Inflammatory macrophage (primary cell): ENCODE data around the gene HLA-DPA1.
"Not testable (repeated sequence)": the region's sequence is repeated elsewhere in the genome, so short reads cannot be mapped to it uniquely, and the experiment has no call there.

Experiments used
- DNase-seq, 2 donors: peaks; one replicate each; pipeline ENCODE4 v3.0.0-alpha.2; 2020 to 2022

HLA-DPA1 gene

DNA sequence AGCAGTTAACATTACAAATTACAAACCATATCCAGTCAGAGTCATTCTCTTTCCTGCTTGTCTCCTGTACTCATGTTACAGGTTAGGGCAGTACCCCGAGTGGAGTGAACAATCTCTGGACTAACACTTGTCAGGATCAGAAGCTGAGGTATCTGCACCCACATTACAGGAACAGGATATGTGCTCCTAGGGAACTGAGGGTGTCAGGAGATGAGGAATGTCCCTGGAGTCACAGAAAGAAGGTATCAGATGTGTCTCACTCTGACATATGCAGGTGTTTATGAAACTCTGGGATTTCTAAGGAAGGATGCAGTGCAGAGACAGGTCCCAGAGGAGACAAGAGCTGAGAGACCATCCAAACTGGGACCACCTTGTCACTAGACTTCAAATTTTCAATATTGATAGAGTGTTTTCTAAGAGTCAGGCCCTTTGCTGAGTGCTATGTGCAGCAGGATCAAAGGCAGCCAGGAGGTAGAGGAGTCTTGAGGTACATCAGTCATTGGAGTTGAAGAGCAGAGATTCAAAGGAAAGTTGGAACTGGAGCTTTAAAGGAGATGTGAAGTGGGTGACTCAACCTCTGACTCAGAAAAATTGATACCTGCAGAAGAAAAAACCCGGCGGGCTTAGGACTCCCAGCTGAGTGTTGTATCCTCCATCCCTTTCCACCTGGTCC, 14.9 kb upstream of the HLA-DPA1 start:
- no peak for DNase-seq

DNA sequence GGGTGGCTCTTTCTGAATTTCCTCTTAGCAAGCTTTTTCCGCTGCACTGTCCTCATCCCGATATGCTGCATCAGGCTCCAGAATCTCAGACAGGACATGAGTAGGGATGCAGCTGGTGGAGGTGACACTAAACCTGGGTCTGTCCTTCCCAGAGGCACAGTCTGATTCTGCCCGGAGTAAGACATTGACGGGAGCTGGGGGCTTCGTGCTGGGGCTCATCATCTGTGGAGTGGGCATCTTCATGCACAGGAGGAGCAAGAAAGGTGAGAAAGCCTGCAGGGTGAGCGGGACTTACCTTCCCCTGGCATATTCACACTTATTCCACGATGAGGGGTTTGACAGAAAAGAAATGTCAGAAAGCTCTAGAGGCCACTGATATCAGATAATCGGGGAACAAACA, 12.2 kb upstream of the HLA-DPA1 start:
- no peak for DNase-seq

DNA sequence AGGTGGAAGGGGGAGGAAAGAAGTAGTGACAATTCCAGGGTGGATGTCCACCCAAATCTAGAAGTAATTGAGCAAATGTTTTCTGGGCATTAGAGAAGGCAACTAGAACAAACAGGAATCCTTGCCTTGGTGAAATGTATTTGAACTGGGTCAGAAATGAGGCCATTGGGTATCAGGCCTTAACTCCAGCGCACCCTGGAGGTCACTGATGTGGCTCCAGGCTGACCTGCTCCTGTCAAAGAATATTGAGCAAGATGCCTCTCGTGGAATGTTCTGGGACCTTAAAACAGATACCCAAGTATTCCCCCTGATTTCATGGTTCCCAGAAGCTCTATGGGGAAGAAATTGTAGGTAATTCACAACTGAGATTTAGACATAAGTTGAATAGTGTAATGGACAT, 9.3 kb upstream of the HLA-DPA1 start:
- DNase-seq, result peak; percentile 81 to 82

DNA sequence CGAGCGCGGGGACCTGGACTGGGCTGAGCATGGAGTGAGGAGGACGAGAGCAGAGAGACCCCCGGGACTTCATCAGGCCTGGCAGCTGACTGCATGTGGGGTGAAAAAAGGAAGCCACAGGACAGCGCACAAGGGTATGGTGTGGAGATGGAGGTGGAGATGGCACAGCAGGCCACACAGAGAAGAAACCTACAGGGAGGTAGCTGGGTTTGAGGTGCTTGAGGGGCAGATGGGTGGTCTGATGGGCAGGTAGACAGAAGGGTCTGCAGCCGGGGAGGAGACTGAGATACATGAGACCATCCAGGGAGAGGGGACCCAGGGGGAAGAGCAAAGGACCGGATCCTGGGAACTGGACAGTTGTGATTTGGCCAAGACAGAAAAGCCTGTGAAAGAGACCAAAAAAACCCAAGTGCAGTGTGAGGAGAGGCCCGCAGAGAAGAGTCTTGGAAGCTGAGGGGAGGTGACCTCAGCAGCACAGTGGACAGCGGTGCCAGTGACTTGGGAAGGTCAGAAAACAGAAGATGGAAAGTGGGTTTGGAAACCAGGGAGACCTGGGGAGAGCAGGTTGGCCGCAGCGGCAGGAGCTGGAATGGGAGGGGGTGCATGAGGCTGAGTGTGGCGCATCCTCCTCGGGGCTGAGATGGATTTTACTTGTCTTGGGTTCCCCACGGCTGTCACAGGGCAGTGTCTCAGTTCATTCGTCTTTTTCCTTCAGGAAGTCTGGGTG, 7.8 kb upstream of the HLA-DPA1 start:
- no peak for DNase-seq

DNA sequence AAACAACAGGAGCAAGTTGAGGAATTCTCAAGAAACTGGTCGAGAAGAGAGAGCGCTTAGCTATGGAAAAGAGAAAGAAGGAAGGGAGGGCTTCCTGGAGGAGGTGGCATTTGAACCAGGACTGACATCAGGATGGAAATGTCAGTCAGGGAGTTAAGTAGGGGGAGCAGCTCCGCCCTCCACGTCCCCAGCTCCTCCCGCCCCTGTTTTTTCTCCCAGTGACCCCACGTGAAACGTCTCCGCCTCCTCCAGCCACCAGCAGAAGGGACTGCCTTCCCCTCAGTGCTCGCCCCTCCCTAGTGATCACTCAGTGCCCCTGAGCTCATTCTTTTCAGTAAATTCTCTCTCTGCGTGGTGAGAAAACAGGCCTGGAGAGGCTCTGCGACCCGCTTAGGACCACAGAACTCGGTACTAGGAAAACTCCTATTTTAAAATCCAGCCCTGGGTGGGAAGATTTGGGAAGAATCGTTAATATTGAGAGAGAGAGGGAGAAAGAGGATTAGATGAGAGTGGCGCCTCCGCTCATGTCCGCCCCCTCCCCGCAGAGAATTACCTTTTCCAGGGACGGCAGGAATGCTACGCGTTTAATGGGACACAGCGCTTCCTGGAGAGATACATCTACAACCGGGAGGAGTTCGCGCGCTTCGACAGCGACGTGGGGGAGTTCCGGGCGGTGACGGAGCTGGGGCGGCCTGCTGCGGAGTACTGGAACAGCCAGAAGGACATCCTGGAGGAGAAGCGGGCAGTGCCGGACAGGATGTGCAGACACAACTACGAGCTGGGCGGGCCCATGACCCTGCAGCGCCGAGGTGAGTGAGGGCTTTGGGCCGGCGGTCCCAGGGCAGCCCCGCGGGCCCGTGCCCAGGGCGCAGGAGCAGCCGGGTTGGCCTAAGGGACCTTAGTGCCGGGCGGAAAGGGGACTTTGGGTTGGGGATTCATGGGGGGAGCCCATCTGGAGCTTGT, 7.0 kb upstream of the HLA-DPA1 start:
- peak in 1 of 2 donors; percentile 63 for DNase-seq

DNA sequence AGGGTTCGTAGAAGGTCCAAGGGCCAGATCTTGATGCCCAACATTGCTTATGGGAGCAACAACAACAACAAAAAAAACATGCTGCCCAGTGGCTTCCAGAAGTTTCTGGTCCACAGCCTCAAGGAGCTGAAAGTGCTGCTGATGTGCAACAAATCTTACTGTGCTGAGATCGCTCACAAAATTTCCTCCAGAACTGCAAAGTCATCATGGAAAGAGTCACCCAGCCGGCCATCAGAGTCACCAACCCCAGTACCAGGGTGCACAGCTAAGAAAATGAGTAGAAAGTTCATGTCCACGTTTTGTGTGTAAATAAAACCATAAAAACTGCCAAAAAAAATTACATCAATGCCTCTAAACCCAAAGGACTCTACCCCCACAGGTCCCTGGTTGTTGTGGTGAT, 6.1 kb upstream of the HLA-DPA1 start:
- no peak for DNase-seq

DNA sequence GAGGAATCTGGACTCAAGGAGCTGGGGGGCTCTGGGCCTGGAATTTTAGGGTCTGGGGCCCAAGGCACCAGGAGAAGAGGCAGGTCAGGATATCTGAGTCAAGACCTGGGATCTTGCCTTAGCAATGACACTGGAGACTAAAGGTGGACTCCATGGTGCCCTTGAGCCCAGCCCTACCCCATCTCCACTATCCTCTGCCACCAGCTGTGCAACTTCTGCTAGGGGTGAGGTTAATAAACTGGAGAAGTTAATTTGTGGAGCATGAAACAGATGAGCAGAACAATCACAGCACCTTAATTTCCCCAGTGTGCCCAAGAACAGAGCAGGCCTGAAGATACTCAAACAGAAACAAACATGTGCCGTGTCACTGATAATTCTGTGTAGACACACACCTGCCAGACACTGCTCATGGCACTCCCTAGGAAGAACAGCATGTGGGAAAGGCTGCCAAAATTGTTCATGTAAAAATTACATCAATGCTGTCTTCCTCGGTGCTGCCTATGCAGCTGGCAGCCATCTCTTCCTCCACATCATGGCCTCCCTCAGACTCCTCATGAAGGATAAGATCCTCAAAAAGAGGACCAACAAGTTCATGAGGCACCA, 5.6 kb upstream of the HLA-DPA1 start:
- DNase-seq, result no peak

DNA sequence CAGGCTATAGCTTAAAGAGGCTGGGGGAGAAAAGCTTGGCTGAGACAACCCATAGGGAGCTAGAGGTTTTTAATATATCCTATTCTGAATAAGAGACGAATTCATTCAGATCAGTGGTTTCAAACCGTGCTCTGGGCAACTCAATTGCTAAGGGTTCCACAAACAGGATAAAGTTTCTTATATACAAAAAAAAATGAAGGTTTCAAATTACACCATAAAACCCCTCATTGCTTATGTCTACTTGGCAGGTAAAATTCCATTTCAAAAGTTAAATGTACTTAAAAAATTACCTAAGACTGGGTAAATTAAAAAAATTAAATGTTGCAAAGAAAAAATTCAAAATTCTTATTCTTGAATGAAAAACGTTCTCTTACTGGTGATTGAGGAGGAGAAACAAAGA, 5.0 kb upstream of the HLA-DPA1 start:
- DNase-seq, result no peak

DNA sequence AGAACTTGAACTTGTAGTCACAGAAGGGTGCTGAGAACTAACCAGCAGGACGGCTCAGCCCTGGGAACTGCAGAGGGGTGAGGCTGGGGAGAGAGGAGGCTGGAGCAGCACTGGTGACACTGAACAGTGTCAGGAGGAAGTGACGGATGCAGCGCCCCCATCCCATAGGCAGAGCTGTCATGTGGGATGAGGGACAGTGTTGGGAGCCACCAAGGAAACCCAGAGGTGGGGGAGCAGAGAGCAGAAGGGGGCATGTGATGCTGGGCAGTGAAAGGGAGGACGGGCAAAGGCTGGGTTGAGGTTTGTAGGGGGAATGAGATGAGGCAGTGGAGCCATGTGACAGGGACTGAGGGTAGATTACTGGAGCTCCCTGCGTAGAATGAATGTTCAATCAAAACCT, 4.5 kb upstream of the HLA-DPA1 start:
- DNase-seq, result no peak

DNA sequence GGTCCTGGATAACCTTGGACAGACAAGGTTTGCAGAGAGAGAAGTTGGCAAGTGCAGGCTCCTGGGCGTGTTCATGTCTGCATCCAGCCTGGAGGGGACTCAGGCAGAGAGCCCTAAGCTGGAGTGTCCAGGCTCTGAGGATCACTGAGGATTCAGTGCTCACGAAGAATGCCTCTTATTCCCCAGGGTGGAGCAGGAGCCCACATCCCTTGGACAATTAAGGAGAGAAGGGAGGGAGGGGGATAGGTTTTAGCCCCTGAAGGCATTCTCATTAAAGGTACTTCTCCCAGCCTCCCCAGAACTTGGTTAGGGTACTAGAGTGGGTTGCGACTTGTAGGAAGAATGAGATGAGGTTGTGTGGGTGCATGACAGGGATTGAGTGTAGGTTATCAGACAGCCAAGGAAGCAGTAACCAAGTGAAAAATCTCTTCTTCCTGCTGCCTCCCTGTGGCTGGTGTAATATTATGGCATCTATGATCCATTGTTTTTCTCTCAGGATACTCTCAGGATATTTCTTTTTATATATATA, 3.0 kb upstream of the HLA-DPA1 start:
- DNase-seq, result peak in 1 of 2 donors; percentile 30

DNA sequence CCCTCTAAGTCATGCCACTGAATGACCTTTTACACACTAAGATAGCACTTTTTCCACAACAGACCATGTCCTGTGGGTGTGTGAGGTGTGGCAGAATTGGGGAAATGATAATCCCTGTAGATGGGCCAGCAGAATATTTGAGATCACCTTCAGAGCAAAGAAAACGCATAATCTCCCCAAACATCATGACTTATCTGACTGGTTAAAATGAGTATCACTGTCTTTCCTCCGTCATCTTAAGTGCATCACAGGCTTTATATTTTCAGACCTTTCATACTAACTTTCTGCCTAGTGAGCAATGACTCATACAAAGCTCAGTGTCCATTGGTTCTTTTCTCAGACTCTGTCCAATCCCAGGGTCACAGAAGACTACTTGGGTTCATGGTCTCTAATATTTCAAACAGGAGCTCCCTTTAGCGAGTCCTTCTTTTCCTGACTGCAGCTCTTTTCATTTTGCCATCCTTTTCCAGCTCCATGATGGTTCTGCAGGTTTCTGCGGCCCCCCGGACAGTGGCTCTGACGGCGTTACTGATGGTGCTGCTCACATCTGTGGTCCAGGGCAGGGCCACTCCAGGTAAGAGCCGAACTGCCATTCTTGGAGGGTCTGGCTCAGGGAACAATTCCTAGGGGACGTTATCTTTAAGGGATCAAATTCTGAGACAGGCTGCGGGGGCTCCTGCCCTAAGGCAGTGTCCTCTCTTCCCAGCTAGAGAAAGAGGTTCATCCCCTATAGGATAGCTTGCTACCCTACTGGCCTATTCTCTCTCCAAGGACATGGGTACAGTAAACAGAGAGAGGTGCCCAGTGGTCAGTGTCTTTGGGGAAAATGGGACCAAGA, 2.3 kb upstream of the HLA-DPA1 start, which contains the start of gene HLA-DPB1:
HLA-DPB1 (plus strand) TSS at position 423 of the 838 bp plus-strand sequence; CDS start at position 475, 52 bp downstream.
- peak; percentile 84 to 95 for DNase-seq

DNA sequence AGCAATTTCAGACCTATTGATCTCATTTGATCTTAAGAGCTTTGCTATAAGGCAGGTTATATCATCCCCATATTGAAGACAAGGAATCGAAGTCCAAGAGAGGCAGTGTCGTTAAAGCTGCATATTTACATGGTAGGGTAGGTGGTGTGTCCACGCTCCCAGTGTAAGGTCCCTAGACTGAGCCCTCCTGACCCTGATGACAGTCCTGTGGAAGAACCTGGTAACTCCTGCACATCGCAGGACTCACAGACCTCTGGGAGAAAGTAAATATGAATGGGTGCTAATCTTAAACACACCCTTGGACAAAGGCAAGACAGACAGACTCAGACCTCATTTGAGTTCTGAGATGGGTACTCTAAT, 1.7 kb upstream of the HLA-DPA1 start:
- DNase-seq, result no peak

DNA sequence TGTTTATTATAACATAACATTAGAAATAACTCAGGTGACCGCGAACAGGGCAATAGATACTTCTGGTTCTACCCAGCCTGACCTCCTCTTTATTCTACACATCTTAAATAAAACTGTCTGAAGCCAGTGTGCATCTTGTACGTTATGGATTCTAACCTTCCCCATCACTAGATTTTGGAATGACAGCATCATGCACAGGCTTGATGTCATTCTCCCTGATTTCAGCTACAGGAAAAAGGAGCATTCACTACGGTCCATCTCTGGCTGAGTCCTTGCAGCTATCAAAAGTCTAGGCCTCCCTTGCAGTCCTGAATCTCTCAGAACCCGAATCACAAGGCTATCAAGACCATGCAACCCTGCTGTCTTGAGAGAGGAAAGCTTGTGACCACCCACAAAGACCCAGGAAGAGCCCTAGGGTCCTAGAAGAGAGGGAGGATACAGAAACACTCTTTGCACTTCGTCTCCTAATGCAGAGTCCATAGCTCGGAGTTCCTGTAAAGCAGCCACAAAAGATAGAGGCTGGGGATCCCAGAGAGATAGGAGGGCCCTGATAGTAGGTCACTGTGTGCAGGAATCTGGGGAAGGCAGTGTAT, 845 bp downstream of the HLA-DPA1 start:
- peak in 1 of 2 donors; percentile 24 for DNase-seq

DNA sequence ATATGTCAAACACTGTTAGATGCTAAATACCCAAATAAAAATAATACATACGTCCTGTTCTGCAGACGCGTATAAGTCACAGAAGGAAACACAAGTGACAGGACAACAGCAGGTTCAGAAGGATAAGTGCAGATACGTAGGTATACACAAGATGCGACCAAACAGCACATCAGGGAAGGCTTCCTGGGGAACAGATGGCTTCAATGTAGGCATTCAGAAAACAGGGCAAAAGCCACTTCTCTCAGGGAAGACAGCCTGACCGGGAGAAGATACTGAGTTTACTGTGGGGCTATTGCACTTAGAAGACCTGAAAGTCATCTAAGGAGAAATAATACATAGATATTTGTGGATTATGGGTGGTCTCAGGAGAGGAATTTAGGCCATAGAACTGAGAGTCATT, 1.9 kb downstream of the HLA-DPA1 start:
- no peak for DNase-seq

DNA sequence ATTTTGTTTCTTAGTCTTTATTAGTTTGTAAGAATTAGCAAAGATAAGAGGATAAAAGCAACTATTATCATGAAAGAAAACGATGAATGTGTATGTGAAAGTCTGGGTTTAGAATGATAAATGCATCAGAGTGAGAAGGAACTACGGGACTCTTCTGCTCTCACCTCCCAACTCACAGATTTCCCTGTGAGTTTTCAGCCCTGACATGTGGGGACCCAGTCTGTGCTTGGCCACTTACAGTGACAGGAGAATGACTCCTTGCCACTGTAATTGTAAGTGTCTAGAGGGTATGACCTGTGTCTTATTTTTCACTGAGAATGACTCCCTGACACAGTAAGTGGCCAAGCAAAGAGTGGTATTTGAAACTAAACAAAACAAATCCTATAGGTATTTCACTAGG, 2.5 kb downstream of the HLA-DPA1 start:
- no peak for DNase-seq

DNA sequence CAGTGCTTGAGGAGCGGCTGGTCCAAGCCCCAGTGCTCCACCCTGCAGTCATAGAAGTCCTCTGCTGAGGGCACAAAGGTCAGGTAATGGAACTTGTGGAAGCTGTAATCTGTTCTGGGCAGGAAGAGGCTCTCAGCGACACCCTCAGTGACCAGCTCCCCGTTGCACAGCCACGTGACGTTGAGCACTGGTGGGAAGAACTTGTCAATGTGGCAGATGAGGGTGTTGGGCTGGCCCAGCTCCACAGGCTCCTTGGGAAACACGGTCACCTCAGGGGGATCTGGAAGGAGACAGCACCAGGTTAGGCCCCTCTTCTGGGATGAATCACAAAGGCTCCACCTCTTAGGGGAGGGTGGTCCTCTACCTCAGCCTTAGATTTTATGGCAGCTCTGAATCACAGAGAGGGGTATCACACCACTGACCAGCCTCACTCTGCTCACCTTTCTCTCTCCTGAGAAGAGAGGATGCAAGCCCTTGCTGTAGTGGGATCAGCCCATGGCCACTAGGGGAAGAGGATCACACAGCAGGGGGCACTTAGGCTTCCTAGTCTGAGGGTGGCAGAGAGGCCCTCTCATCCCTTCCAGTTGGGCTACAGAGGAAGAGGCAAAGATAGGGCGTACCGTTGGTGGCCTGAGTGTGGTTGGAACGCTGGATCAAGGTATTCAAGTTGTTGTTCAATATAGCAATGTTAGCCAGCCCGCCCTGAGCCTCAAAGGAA, 4.3 kb downstream of the HLA-DPA1 start:
- no peak for DNase-seq

DNA sequence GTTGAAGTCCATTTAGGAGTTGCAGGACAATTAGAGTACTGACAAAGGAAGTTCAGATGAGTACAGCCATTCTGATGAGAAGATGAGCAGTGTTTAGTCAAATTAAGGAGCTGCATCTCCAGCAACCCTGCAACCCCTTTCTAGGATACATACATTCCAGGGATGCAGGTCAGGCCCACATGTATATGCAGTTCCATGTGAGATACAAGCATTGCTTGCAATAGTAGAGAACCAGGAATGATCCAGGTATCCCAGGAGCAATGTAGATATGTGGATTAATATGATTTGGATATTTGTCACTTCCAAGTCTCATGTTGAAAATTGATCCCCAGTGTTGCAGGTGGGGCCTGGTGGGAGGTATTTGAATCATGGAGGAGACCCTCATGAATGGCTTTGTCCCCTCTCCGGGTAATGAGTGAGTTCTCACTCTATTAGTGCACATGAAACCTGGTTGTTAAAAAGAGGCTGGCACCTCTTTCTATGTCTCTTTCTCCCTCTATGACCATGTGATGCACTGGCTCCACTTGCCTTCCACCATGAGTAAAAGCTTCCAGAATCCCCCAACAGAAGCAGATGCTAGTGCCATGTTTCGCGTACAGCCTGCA, 6.4 kb downstream of the HLA-DPA1 start:
- no peak for DNase-seq

DNA sequence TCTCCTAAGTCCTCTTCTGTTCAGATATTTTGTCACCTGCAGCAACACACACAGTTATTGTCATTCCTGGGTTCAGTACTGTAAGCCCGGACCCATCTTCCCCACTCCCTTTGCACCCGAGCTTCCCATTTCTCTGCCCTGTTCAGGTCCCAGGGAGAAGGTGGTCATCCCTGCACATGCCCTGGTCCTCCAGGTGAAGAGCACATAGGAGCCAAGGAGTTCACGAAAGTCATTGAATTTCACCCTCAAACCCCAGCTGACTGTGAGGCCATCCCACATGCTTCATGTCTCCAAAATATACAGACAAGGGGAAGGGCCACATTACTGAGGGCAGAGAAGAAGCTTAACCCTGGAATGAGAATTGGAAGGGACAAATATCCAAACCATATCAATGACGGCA, 8.1 kb downstream of the HLA-DPA1 start:
- no peak for DNase-seq

DNA sequence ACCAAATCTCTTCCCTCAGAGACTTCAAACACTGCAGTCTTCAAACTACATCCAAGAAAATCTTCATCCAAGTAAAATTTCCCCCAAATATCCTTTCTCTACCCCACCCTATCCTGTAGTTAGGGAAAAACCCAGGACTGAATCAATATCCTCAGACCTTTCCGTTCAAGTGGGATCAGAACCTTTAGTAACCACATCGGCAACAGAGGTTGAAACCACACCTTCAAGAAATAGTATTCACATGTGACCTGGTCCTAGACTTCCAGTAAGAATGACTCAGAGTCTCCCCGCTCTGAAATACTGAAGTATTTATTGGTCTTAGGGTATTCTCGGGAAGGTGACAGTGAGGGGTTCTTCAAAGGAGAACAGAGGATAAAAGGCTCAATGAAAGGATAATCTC, 8.7 kb downstream of the HLA-DPA1 start:
- no peak for DNase-seq

DNA sequence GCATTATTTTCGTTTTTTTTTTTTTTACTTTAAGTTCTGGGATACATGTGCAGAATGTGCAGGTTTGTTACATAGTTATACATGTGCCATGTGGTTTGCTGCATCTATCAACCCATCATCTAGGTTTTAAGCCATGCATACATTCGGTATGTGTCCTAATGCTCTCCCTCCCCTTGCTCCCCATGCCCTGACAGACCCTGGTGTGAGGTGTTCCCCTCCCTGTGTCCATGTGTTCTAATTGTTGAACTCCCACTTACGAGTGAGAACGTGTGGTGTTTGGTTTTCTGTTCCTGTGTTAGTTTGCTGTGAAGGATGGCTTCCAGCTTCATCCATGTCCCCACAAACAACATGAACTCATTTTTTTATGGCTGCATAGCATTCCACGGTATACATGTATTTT, 10.0 kb downstream of the HLA-DPA1 start:
- not testable (repeated sequence) for DNase-seq
